HepG2 (cell line): ENCODE results near the gene NR1H3. TPM values are rescaled to one million over a fixed set of nuclear protein-coding genes. Genes with fewer than 3 reads are reported as not detected.
A peak's percentile ranks its signal among the peaks of the same experiment; 100 is the strongest.

Experiments used
- FOXA1 ChIP-seq, 2 experiments: fragments of 450-650 bp in 1 of 2; sonication (generic) in 1 of 2; formaldehyde crosslinking in 1 of 2; IDR thresholded peaks; 2 replicates each; pipeline versions ENCODE4 v1.4.0 to v1.6.1; 2016 to 2020; ENCODE audit warnings: missing genetic modification reagents in 1 of 2
- LBX2 ChIP-seq: sonication (generic); formaldehyde crosslinking; IDR thresholded peaks from 2 replicates; pipeline ENCODE4 v1.5.0; 2020; ENCODE audit warnings: missing genetic modification reagents, mild to moderate bottlenecking, borderline replicate concordance
- NRL ChIP-seq: sonication (generic); formaldehyde crosslinking; IDR thresholded peaks from 2 replicates; pipeline ENCODE4 v1.5.0; 2020; ENCODE audit warnings: missing genetic modification reagents, mild to moderate bottlenecking, moderate library complexity, borderline replicate concordance
- PHF20 ChIP-seq: sonication (generic); formaldehyde crosslinking; IDR thresholded peaks from 2 replicates; pipeline ENCODE4 v1.5.0; 2020; ENCODE audit warnings: mild to moderate bottlenecking, missing genetic modification reagents
- RERE ChIP-seq: IDR thresholded peaks from 2 replicates; pipeline ENCODE4 v1.6.1; 2016; ENCODE audit warnings: low read depth, missing genetic modification reagents, missing compliant biosample characterization
- REXO4 ChIP-seq: sonication (generic); formaldehyde crosslinking; IDR thresholded peaks from 2 replicates; pipeline ENCODE4 v1.8.0; 2022; ENCODE audit warnings: missing genetic modification reagents, mild to moderate bottlenecking, borderline replicate concordance
- THRA ChIP-seq: sonication (generic); formaldehyde crosslinking; IDR thresholded peaks from 2 replicates; pipeline ENCODE4 v1.4.0; 2020; ENCODE audit warnings: missing genetic modification reagents, borderline replicate concordance
- ZBTB39 ChIP-seq: sonication (generic); formaldehyde crosslinking; IDR thresholded peaks from 2 replicates; pipeline ENCODE4 v1.5.0; 2020; ENCODE audit warnings: missing genetic modification reagents
- ZBTB44 ChIP-seq: sonication (generic); formaldehyde crosslinking; IDR thresholded peaks from 2 replicates; pipeline ENCODE4 v1.4.0; 2020; ENCODE audit warnings: missing genetic modification reagents
- ZNF414 ChIP-seq: sonication (generic); formaldehyde crosslinking; IDR thresholded peaks from 2 replicates; pipeline ENCODE4 v1.5.0; 2020; ENCODE audit warnings: missing genetic modification reagents
- ZNF546 ChIP-seq: sonication (generic); formaldehyde crosslinking; conservative IDR thresholded peaks from 2 replicates; pipeline ENCODE4 v1.8.1; 2023; ENCODE audit warnings: mild to moderate bottlenecking, missing genetic modification reagents
- ZNF577 ChIP-seq: sonication (generic); formaldehyde crosslinking; IDR thresholded peaks from 2 replicates; pipeline ENCODE4 v1.4.0; 2020; ENCODE audit warnings: mild to moderate bottlenecking, low read depth, missing genetic modification reagents, borderline replicate concordance
- ZNF597 ChIP-seq: sonication (generic); formaldehyde crosslinking; IDR thresholded peaks from 2 replicates; pipeline ENCODE4 v1.5.0; 2020; ENCODE audit warnings: missing genetic modification reagents
- ZSCAN21 ChIP-seq: sonication (generic); formaldehyde crosslinking; IDR thresholded peaks from 2 replicates; pipeline ENCODE4 v1.8.0; 2022; ENCODE audit warnings: mild to moderate bottlenecking, missing genetic modification reagents, moderate library complexity, borderline replicate concordance
- polyA plus RNA-seq, 8 experiments: library from polyadenylated mRNA; depleted of rRNA in 3 of 8; stranded (reverse) in 7 of 8; unstranded in 1 of 8; fragments of >200 nt; fragmentation: Illumina TruSeq in 4 of 8; extraction: Trizol in 4 of 8; gene quantifications; 2 replicates each; pipeline versions ENCODE4 v1.2.1 to v1.2.3, GENCODE V29; 2011 to 2016; ENCODE audit warnings: low read depth in 4 of 8, missing spikeins in 1 of 8, mixed read lengths in 1 of 8; ENCODE audit not compliant: insufficient read depth in 1 of 8
- total RNA-seq, 5 experiments: library from RNA; depleted of rRNA; stranded (reverse); fragments of >200 nt; fragmentation: Illumina TruSeq; extraction: Trizol; gene quantifications; 2 replicates each; pipeline ENCODE4 v1.2.3, GENCODE V29; 2016; ENCODE audit warnings: low read depth in 1 of 5

The NR1H3 gene
- total and polyA plus RNA-seq, 2 of the 13 experiments (the other 11 are each of a cell fraction or from before 2014, with no cell fraction given): 41.8 to 102 TPM

- TF ChIP-seq RERE (CRISPR knock-in tag) (peak; percentile 37), ZNF597 (CRISPR knock-in tag) (no peak), PHF20 (CRISPR knock-in tag) (peak; percentile 86), LBX2 (CRISPR knock-in tag) (peak; percentile 31; the same call in 1 of the 2 replicates), NRL (CRISPR knock-in tag) (peak; percentile 98), ZSCAN21 (CRISPR knock-in tag) (peak; percentile 85), ZNF414 (CRISPR knock-in tag) (peak; percentile 85), ZBTB44 (CRISPR knock-in tag) (no peak), ZBTB39 (CRISPR knock-in tag) (no peak), FOXA1 (IDR thresholded peaks at IDR 0.05) (0 out of 2 replicates have a peak, but pooled peaks have one; percentile 7), FOXA1 (CRISPR knock-in tag; IDR thresholded peaks at IDR 0.05) (peak; percentile 91), THRA (CRISPR knock-in tag) (peak; percentile 77), ZNF577 (CRISPR knock-in tag) (no peak), REXO4 (CRISPR knock-in tag) (no peak; the same call in 1 of the 2 replicates), ZNF546 (peak; percentile 72)
Observed at GRCh38 chr11:47248664-47249377, 9.0 kb upstream of the NR1H3 start, which contains the start of gene ACP2 (continued).
